ENCODE data around the gene NLE1.

The NLE1 gene

GRCh38 chr17:35084987-35085386, 57.1 kb downstream of the NLE1 start:
- no peak for DNase-seq

- no peak for DNase-seq
Measured at GRCh38 chr17:35083071-35083470, 59.0 kb downstream of the NLE1 start.

- no peak for DNase-seq
Measured at GRCh38 chr17:35082073-35082657, 59.9 kb downstream of the NLE1 start.

DNA sequence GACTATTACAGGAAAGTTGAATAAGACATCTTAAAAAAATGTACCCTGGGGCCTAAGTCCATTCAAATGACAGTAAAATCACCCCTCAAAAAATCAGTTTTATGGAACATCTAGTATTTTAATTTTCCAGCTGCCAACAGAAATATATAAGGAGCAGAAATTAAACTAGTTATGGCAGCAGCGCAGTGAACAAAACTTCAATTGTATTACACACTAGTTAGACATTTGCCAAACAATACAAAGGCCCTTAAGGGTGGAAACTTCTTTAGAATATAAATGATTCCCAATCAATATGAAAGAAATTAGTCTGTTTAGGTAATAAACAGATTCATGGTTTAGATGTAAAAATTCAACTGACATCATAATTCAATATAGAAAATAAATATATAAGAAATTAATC, 60.5 kb downstream of the NLE1 start:
- no peak for DNase-seq

DNA sequence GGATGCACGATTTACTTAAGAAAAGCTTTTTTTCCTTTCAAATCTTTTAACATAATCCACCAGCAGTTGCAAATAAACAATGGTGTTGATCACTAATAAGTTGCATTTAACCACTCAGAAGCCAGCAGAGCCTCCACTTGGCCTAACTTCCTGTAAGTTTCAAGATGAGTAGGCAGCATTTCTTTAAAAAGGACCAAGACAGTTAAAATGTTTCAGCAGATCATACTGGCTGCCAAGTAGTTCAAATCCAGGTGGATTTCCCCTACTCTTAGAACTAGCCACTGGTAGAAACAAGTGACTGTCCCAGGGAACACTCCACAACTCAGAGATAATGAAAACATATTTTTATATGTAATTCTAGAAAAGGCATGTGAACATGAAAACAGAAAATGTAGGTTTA, 61.6 kb downstream of the NLE1 start:
- DNase-seq = no peak

DNA sequence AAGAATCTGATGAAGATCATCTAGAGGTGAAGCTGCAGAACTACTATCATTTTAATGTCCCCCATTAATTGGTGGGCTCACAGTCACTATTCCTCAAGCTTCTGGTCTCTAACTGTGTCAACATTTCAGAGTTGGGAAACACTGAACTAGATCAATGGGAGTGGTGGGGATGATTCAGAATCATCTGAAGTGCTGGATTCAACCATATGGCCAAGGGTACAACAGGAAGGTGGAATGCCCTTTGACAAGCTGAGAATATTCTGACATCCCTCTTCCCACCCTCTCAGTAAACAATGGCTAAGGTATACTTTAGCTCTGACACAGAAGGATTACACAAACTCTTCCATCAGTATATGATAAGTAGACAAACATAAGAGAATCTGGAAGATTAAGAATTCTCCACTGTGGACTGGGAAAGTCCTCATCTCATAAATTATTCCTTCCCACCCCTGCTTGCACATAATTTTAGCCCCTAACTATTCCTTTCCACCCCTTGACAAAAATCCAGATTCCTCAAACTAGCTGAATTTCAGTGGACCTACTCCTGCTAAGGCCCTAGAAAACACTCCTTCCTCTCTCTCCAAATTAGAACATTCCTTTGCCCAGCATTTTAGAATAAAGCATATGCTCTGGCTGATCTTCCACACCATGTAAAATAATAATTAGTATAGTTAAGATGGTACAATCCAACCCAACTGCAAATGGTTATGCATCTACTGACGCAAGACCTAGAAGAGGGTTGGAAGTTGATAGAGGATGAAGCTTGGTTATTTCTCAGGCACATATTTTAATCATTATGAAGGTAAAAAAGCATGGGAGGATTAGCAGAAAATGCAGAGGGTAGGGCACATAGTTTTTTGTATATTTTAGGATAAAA, 62.3 kb downstream of the NLE1 start:
- no peak for DNase-seq

Data from NCI-H187 (cell line).